Panc1 (cell line): Measurements from ENCODE around the gene WNT3A.

Experiments
- POLR2AphosphoS5 ChIP-seq: IDR thresholded peaks from 2 replicates; pipeline ENCODE4 v1.6.1; 2012; ENCODE audit warnings: mild to moderate bottlenecking, low read depth, low read length, moderate library complexity
- SIN3A ChIP-seq: IDR thresholded peaks from 2 replicates; pipeline ENCODE4 v1.6.1; 2012; ENCODE audit warnings: low read depth, mild to moderate bottlenecking, low read length, moderate library complexity, borderline replicate concordance; ENCODE audit not compliant: insufficient read depth
- TCF7L2 ChIP-seq: IDR thresholded peaks from 2 replicates; pipeline ENCODE4 v1.6.1; 2011; ENCODE audit warnings: mild to moderate bottlenecking, low read depth, low read length, inconsistent platforms
- TF ChIP-seq, protein P1 (sequence below): fragments of 450-650 bp; IDR thresholded peaks from 2 replicates; pipeline ENCODE4 v1.5.1; 2017; ENCODE audit warnings: mild to moderate bottlenecking

DNA sequence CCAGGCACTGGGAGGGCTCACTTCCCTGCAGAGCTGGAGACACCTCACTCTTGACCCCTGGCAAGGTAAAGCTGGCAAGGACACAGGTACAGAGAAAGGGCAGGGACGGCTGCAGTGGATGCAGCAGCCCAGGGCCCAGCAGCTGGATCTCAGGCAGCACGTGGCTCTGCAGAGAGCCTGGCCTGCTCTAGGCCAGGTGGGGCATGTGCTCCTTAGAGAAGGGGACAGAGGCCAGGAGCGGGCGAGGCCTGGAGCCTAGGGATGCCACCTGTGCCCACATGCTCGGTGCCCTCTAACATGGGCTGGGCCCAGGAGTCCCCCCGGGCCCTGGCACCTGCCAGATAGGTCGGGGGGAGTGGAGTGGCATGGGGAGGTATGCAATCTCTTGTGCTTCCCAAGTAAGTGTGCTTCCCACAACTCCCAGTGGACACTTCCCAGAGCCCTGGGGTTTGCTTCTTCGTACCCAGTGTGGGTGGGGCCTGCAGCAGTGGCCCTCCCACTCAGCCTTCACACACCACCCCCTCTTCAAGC, 30.0 kb downstream of the WNT3A start:
- TF ChIP-seq, protein P1, sequence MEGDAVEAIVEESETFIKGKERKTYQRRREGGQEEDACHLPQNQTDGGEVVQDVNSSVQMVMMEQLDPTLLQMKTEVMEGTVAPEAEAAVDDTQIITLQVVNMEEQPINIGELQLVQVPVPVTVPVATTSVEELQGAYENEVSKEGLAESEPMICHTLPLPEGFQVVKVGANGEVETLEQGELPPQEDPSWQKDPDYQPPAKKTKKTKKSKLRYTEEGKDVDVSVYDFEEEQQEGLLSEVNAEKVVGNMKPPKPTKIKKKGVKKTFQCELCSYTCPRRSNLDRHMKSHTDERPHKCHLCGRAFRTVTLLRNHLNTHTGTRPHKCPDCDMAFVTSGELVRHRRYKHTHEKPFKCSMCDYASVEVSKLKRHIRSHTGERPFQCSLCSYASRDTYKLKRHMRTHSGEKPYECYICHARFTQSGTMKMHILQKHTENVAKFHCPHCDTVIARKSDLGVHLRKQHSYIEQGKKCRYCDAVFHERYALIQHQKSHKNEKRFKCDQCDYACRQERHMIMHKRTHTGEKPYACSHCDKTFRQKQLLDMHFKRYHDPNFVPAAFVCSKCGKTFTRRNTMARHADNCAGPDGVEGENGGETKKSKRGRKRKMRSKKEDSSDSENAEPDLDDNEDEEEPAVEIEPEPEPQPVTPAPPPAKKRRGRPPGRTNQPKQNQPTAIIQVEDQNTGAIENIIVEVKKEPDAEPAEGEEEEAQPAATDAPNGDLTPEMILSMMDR = no peak
- TF ChIP-seq POLR2AphosphoS5 (no peak), SIN3A (no peak), TCF7L2 (no peak)
